Stimulated activated CD4-positive, alpha-beta T cell treated with anti-CD3 and anti-CD28 coated beads, Interleukin-4, amount 100 ng/mL, for 24 hours (primary cell): ENCODE results near the gene TNIK.
"Not testable (repeated sequence)": the region's sequence is repeated elsewhere in the genome, so short reads cannot be mapped to it uniquely, and the experiment has no call there.

Experiments used
- DNase-seq: peaks from one replicate; pipeline ENCODE4 v3.0.0-alpha.2; 2020

Gene TNIK

DNA sequence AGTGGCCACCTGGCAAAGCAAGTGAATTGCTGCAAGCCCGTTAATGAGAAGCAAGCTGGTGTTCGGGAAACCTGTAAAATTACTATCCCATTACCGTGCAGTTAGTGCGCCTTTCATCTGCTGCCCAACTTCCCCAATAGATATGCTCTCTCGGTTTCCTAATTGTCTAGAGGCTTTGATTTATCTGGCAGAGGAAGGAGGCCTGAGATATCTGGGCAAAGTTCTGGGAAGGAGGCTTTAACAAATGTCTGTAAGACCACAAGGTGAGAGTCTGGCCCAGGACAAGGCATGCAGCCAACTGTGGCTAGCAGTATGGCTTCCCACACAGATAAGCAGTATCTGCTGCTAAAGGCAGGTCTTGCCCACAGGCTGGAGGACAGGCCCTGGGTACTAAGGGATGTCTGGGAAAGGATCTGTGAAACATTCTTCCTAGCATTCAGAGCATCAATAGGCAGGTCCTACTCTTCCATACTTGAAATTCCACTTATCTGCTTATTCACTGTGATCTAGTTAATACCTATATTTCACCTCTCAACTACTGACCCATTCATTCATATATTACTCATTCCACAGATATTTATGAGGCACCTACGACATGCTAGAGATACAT, 303.7 kb downstream of the TNIK start:
- no peak for DNase-seq

GRCh38 chr3:171155122-171155700, 305.0 kb downstream of the TNIK start:
- DNase-seq: no peak

GRCh38 chr3:171150945-171151344, 309.3 kb downstream of the TNIK start:
- DNase-seq: no peak

- DNase-seq: no peak
Observed at GRCh38 chr3:171149526-171150116, 310.6 kb downstream of the TNIK start.

DNA sequence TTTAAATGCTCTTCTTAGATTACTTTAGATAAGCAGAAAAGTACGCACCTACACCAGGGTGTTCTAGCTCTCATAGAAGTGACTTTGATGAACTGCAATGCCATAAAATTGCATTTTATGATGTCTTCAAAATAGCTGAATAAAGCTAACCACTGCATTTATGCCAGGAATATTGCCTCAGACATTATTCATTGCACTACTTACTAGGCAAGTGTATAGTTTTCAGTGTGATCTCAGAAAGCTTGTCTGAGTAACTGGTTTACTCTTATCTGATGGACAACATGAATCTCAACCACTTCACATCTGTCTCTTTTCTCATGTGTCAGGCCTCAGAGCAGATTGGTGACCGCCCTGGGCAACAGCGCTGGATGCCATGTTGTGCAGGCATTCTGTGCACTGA, 314.4 kb downstream of the TNIK start:
- no peak for DNase-seq

GRCh38 chr3:171142985-171143384, 317.2 kb downstream of the TNIK start:
- no peak for DNase-seq

DNA sequence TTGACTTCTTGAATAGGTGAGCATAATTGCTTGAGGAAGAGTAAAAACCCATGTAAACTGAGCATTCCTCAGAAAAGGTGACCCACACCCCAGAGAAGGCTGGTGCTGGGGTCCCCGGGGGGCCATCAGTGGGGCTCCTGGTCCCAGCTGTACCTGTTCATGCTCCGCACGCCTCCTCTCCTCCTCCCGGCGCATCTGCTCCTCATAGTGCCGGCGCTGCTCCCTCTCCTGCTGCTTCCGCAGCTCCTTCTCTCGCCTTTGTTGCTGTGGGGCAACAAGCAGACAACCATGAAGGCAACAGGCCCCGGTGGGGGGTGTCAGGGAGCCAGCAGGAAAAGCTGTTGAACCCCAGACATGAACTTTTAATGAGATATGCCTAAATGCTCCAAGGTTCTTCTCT, 320.0 kb downstream of the TNIK start:
- no peak for DNase-seq

- no peak for DNase-seq
Observed at GRCh38 chr3:171138027-171138426, 322.2 kb downstream of the TNIK start.

DNA sequence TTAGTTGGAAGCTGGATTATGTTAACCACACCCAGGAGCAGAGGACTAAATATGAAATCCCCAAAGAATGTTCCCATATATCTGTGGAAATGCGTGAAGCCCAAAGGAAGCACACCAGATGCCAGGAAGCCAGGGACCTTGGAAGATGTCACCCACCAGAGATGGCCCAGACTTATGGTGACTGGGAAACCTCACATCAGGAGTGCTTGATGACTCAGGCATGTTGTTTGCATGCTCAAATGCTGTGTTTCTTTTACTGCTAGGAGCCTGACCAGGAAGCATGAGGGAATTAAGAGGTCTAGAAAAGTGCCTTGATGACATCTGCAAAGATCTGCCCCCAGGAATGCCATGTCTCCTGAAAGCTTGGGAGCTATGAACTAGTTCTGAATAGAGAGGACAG, 324.7 kb downstream of the TNIK start:
- DNase-seq: no peak

- no peak for DNase-seq
Observed at GRCh38 chr3:171133796-171134569, 326.2 kb downstream of the TNIK start.

DNA sequence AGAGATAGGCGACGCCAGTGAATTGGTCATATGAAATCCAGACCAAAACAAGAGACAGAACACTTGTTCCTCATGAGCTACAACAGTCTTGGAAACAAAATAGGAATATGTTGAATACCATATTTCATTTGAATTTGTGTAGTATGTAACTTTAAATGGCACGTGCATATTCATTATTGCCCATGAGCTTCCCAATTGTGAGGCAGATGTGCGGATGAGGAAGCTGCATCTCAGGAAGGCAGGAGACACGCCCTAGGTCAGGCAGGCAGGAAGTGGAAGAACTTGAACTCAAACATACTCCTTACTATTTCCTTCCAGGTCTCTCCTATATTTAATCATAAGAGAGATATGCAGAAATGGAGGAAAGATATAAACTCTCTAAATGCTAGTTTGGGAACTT, 326.9 kb downstream of the TNIK start:
- no peak for DNase-seq

DNA sequence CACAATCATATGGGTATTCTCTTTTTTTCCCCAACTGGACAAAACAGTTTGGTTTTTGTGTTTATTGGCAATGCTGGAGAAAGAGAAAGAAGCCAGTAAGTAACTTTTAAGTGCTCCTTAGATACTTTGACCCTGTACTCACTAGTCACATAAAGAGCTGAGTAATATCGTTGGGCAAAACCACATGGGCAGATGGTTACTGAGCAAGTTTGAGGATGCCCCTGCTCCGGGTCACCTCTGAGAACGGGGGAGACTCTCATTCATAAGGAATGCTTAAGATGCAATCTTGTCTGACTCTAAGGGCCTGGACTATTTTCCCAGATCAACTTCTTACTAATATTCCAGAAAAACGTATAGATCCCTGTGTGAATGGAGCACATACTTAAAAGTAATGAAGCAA, 327.3 kb downstream of the TNIK start:
- no peak for DNase-seq

GRCh38 chr3:171129827-171130226, 330.4 kb downstream of the TNIK start:
- no peak for DNase-seq

DNA sequence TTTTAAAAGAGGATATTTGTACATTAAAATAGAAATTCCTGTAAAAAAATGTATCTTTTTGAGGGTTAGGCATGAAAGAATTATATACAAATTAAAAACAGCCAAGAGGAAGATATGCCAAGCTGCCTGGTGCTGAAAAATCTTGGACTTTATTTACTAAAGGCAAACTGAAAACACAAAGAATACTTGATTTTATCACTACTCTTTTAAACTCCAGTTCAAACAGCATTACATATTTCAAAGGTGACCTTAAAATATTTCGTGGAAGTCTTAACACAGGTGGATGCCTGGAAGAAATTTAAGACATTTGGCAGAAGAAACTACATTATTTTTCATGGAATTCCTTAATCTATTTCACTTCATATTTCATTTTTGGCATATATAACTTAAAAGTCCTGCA, 332.6 kb downstream of the TNIK start:
- no peak for DNase-seq

DNA sequence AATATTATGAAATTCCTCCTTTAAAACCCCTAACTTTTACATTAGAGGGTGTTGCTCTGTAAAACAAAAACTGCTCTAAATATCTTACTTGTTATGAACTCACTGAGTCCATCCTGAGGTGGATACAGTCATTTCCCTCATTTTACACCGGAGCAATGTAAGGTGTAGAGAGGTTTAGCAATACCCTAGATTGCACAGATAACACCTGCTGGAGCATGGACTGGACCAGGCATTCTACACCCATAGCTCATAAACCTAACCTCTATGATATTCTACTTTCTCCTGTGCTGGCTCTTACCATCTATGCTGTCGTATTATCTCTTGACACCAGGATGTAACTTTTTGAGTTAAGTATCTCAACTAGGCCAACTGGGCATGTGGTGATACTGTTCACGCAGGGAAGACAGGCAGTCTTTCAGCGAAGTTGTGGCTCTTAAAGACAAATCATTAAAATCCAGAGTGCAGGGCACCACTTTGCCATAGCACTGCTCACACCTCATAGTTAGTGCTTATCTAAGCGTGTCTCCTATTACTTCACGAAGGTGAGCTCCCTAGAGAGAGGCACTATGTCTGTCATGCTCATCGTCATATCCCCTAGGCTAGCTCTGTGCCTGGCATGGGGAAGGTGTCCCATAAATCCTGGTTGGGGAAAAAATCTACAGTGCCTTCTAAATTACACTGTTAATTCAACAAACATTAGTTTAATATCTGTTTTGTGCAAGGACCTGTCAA, 333.6 kb downstream of the TNIK start:
- no peak for DNase-seq

- DNase-seq: no peak
Observed at GRCh38 chr3:171125010-171125409, 335.2 kb downstream of the TNIK start.

DNA sequence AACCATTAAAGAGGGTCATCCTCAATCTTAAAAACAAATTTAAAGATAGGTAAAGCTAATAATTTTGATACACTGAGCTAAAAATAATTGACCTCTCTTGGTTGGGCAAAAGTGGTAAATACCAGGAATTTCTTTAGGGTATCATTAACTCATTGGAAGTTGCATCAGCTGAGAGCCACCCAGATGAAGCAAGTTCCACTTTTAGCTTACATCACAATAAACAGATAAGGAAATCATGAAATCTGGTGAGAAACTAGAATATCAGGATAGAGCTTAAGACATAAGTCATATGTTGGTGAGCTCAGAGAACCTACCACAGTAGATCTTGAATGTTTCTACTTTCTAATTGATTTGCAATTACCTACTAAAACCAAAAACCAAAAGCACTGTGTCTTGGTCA, 336.3 kb downstream of the TNIK start:
- DNase-seq: no peak

DNA sequence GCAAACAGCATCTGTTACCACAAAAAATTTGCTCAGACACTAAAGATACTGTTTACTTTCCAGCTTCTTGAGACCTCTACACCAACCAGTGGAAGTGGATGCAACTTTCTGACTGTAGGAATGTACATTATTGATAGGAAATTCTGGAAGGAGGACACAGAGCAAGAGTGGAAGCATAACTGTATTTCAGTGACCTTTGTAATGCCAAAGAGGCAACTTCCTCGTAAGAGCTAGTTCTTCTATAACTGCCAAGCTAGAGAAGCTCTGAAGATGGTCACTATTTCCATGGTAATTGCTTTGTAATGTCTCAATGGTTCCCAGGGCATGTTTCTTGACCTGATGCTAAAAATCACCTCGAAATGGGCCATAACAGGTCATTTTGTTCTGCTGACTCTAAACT, 337.3 kb downstream of the TNIK start:
- DNase-seq: no peak

DNA sequence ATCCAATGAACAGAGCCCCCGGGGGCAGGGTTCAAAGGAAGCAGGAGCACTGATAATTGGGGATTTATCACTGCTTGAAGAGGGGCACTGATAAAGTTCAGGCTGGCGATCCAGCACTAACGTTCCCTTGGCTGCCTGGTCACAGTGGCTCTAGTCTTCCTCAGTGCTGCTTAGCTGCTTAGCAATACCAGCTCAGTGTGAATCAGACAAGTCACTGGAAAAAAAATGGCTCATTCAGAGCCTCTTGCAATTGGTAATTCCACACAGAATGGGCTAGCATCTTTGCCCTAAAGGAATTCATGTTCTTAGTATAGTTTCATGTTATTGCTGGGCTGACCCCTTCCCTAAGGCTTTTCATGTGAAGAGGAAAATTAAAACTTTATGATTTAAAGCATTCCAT, 338.0 kb downstream of the TNIK start:
- DNase-seq: no peak

DNA sequence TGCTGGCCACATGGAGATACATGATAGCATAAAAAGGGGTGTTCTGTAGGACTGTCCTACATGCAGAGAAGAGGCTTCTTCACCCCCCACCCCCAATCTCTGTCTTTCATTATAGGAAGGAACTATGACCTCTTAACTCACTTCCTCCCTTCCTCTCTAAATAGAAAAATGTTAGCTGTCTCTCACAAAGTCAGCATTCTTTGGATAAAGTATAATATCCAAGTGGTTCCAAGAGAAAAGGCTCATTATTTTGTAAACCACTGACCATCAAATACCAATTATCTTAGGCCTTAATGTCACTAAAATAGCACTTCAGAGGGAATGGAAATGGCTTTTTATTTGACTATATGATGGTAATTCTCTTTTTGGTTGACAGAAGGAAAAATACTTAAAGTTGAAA, 338.4 kb downstream of the TNIK start:
- DNase-seq: no peak

DNA sequence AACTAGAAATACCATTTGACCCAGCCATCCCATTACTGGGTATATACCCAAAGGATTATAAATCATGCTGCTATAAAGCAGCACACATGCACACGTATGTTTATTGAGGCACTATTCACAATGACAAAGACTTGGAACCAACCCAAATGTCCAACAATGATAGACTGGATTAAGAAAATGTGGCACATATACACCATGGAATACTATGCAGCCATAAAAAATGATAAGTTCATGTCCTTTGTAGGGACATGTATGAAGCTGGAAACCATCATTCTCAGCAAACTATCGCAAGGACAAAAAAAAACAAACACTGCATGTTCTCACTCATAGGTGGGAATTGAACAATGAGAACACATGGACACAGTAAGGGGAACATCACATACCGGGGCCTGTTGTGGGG, 340.8 kb downstream of the TNIK start:
- not testable (repeated sequence) for DNase-seq

DNA sequence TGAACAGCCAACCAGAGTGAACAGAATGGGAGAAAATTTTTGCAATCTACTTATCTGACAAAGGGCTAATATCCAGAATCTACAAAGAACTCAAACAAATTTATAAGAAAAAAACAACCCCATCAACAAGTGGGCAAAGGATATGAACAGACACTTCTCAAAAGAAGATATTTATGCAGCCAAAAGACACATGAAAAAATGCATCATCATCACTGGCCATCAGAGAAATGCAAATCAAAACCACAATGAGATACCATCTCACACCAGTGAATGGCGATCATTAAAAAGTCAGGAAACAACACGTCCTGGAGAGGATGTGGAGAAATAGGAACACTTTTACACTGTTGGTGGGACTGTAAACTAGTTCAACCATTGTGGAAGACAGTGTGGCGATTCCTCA, 341.2 kb downstream of the TNIK start:
- DNase-seq: not testable (repeated sequence)

GRCh38 chr3:171116824-171117395, 343.3 kb downstream of the TNIK start:
- DNase-seq: no peak
